Measurements from ENCODE around the gene RBM15. TPM values are rescaled to one million over a fixed set of nuclear protein-coding genes. Genes with fewer than 3 reads are reported as not detected.

Gene RBM15, protein sequence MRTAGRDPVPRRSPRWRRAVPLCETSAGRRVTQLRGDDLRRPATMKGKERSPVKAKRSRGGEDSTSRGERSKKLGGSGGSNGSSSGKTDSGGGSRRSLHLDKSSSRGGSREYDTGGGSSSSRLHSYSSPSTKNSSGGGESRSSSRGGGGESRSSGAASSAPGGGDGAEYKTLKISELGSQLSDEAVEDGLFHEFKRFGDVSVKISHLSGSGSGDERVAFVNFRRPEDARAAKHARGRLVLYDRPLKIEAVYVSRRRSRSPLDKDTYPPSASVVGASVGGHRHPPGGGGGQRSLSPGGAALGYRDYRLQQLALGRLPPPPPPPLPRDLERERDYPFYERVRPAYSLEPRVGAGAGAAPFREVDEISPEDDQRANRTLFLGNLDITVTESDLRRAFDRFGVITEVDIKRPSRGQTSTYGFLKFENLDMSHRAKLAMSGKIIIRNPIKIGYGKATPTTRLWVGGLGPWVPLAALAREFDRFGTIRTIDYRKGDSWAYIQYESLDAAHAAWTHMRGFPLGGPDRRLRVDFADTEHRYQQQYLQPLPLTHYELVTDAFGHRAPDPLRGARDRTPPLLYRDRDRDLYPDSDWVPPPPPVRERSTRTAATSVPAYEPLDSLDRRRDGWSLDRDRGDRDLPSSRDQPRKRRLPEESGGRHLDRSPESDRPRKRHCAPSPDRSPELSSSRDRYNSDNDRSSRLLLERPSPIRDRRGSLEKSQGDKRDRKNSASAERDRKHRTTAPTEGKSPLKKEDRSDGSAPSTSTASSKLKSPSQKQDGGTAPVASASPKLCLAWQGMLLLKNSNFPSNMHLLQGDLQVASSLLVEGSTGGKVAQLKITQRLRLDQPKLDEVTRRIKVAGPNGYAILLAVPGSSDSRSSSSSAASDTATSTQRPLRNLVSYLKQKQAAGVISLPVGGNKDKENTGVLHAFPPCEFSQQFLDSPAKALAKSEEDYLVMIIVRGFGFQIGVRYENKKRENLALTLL
- 26.3 and 27.8 TPM in 2 replicates for total RNA-seq
- long read RNA-seq, transcript RBM15-202 (2 exons, 3,316 nt) = major isoform, 6 of 10 reads
- long read RNA-seq, partial matches to known transcripts = 0 of 10 reads
- long read RNA-seq, other reads (novel, unspliced or antisense) = 4 of 10 reads

DNA sequence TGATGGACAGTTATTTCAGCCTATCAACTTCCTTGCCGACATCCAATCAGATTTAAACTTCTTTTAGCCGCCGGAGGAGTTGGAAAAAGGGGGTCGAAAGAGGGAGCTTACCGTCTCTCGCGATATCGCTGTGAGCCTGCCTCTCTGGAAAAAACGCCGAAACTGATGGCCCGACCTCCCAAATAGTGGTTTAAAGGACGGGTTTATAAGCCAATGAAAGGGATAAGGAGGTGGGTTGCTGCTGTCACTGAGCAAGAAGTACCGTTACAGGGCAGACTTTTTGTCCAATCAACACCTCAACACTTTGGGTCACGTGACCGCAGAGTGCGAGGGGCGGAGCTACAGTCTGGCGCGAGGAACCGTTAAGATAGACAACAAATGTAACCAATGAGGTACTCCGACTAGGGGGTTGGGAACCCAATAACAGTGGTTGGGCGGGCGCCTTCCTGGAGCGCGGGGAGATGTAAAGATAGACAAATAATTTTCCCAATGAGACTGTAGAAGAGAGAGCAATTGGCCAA is at the start of gene RBM15:
Gene RBM15 (plus strand): TSS at position 492 of the 521 bp plus-strand sequence. CDS start 29 bp downstream, at position 521.
- Mint-ChIP-seq H3K36me3 (ENCODE audit: unreplicated experiment) (peaks cover 25% of the 10 kb centered on the region), H3K4me1 (ENCODE audit: unreplicated experiment) (peaks cover 50% of the 10 kb centered on the region), H3K9me3 (ENCODE audit: unreplicated experiment) (no peaks in the 10 kb centered on the region), H3K27ac (ENCODE audit: unreplicated experiment) (no peak within 1 kb of the TSS), H3K4me3 (ENCODE audit: unreplicated experiment) (no peak within 1 kb of the TSS), H3K27me3 (ENCODE audit: unreplicated experiment) (no peaks in the 10 kb centered on the region)
- TF ChIP-seq CTCF (IDR thresholded peaks at IDR 0.05) = no peak
- DNase-seq (ENCODE audit: extremely low spot score, unreplicated experiment) = peak; percentile 99

DNA sequence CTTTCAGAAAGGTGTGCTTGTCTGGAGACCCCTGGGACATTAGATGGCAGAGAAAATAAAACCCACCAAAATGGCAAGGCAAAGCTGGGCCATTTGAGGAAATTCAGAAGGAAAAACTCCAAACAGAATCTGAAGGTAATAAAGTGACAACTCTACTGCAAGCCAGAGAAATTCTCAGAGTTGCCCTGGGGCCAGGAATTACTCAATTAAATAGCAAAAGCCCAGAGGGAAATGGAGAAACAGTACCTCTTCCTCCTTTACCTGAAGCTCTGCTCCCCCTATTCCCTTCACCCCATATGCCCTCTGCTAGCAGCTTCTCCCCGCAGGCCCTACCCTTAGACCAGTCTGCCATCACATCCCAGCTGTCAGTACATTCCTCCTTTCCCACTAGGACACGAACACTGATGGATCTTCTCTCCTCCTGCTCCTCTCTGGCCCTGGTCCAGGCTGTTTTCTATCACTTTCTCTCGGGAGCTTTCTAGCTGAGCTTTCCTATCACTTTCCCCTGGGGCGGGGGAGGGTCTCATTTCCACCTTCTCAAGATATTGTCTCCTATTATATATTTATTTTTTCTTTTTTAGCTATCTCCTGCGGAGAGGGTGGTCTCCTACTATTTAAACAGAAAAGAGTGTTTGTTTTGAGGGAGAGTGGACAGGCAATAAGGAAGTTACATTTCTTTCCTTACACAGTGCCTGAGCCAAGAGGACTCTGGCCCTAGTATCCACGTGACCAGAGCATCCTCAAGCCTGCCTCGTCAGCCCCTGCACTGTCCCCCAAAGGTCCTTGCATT is 47.7 kb upstream of the RBM15 start:
- peak overlapping the region; percentile 14 for H3K27ac Mint-ChIP-seq (ENCODE audit: unreplicated experiment)
- no peaks in the 10 kb centered on the region for H3K9me3 Mint-ChIP-seq (ENCODE audit: unreplicated experiment)
- H3K4me1 Mint-ChIP-seq (ENCODE audit: unreplicated experiment) = peaks cover 16% of the 10 kb centered on the region
- H3K36me3 Mint-ChIP-seq (ENCODE audit: unreplicated experiment) = no peaks in the 10 kb centered on the region
- H3K4me3 Mint-ChIP-seq (ENCODE audit: unreplicated experiment) = no peak overlapping the region
- peaks cover 4% of the 10 kb centered on the region for H3K27me3 Mint-ChIP-seq (ENCODE audit: unreplicated experiment)
- TF ChIP-seq CTCF (IDR thresholded peaks at IDR 0.05) = no peak
- DNase-seq (ENCODE audit: extremely low spot score, unreplicated experiment) = no peak

DNA sequence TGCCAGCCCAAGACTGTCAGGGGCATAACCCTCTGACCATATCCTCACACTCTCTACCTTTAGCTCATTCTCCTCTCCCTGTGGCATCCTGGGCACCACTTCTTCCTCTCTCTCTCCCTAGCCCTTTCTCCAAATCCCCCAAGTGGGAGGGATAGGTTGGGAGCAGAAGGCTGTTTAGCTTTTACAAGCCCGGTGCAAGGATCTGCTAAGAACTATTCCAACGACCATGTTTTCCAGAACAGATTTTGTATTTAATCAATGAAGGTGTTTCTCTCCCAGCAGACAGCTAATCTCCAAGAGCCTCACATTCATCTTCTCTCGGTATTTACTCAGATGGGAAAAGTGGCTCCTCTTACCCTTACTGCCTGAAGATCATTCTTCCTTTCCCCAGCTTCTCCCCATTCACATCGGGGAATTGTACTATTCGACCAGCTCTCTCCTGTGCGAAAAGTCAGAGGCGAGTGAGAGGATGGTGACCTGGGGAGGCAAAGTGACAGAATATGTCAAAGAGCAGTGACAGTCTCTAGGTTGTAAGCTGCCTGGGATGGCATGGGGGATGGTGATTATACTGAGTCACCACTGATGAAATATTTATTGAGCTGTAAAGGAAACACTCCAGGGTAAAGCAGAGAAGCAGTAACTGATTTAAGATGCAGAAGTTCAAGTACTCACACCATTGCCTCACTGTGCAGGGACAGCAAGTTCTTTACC is 47.0 kb upstream of the RBM15 start:
- H3K9me3 Mint-ChIP-seq (ENCODE audit: unreplicated experiment) = no peaks in the 10 kb centered on the region
- H3K4me1 Mint-ChIP-seq (ENCODE audit: unreplicated experiment) = peaks cover 16% of the 10 kb centered on the region
- no peaks in the 10 kb centered on the region for H3K36me3 Mint-ChIP-seq (ENCODE audit: unreplicated experiment)
- H3K27ac Mint-ChIP-seq (ENCODE audit: unreplicated experiment) = peak overlapping the region; percentile 21
- H3K27me3 Mint-ChIP-seq (ENCODE audit: unreplicated experiment) = peaks cover 8% of the 10 kb centered on the region
- no peak for TF ChIP-seq CTCF (IDR thresholded peaks at IDR 0.05)
- H3K4me3 Mint-ChIP-seq (ENCODE audit: unreplicated experiment) = no peak overlapping the region
- DNase-seq (ENCODE audit: extremely low spot score, unreplicated experiment) = no peak

DNA sequence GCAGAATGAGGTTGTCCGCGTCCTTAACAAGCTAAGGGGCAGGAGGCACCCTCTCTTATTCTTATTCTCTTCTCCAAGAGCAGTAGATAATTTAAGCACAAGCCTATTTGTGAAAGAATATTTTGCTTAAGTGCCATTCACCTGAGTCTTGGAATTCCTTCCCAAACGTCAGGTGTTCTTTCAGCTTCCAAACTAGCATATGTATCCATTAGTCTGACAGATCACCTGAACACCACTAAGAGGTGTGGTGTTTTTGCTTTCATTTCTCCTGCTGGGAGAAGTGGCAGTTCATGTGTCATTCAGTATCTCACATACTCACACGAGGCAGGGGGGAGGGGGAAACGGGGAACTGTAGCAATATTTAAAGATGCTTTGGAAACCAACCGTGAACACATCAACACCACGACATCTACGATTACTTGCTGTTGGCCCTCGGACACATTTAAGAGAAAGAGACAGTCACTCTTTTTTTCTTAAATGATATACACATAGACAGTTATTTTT is 45.5 kb upstream of the RBM15 start:
- Mint-ChIP-seq H3K27me3 (ENCODE audit: unreplicated experiment) (peaks cover 20% of the 10 kb centered on the region), H3K9me3 (ENCODE audit: unreplicated experiment) (no peaks in the 10 kb centered on the region), H3K4me3 (ENCODE audit: unreplicated experiment) (no peak overlapping the region), H3K4me1 (ENCODE audit: unreplicated experiment) (peaks cover 16% of the 10 kb centered on the region), H3K36me3 (ENCODE audit: unreplicated experiment) (no peaks in the 10 kb centered on the region), H3K27ac (ENCODE audit: unreplicated experiment) (no peak overlapping the region)
- DNase-seq (ENCODE audit: extremely low spot score, unreplicated experiment) = no peak
- no peak for TF ChIP-seq CTCF (IDR thresholded peaks at IDR 0.05)
